ENCODE measurements around the gene ZNF35.

Gene ZNF35

DNA sequence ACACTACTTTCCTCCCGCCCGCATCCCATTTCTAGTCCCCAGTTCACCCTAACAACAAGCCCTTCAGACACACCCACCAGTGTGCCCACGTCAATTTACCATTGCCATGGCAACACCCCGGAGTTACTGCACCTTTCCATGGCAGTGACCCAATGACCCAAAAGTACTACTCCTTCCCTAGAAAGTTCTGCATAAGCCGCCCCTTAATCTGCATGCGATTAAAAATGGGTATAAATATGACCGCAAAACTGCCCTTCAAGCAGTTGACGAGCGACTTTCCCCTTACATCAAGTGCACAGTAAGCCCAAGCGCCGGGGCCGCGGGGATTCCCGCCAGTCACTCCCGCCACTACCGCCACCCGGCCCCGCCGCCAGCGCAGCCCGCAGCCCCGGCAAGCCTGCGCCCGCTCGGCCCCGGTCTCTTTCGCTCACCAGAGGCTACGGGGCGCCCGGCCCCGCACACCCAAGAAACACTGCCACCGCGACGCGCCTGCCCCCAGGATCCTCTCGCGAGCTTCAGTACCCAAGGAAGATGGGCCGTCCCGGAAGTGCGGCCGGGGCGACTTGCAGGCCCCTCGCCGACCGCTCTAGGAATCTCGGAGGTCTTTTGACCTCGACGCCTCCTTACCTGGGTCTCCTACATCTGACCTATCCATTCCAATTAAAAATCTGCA, 36.7 kb downstream of the ZNF35 start:
- DNase-seq, result peak; percentile 70

DNA sequence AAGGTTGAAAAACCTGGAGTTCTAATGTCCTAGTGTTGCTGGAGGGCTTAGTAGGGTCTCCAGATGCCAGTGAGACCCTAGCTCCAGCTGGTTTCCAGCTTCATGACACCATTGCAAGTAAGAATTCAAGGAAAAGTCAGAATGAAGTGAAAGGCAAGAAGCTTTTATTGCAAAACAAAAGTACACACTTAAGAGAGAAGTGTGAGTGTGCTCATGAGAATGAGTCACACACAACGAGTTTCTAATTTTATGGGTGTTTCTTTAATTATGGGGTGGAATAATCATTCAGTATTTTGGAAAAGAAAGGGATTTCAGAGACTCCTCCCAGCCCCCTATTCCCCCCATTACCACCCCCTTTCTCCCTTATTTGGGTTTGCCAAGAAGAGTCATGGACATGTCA, 39.4 kb downstream of the ZNF35 start:
- no peak for DNase-seq

Measured in CD4-positive, alpha-beta T cell treated with Interleukin-15 for 1 hour (primary cell).